Hepatocyte (in vitro differentiated cells): ENCODE data around the gene RPS6KA2.

ENCODE experiments used
- CTCF ChIP-seq: fragments of 200-600 bp; sonication (generic); IDR thresholded peaks from 2 replicates; pipeline ENCODE4 v1.5.1; 2016; ENCODE audit warnings: antibody characterized with exemption, mild to moderate bottlenecking; ENCODE audit not compliant: poor library complexity
- EZH2 ChIP-seq: fragments of 200-600 bp; sonication (generic); IDR thresholded peaks from 2 replicates; pipeline ENCODE4 v1.6.1; 2016; ENCODE audit warnings: antibody characterized with exemption, mild to moderate bottlenecking, borderline replicate concordance
- EZH2phosphoT487 ChIP-seq: fragments of 200-600 bp; sonication (generic); IDR thresholded peaks from one replicate; pipeline ENCODE4 v1.6.1; 2018; ENCODE audit warnings: antibody characterized with exemption, mild to moderate bottlenecking, low read depth, moderate library complexity; ENCODE audit not compliant: unreplicated experiment, severe bottlenecking

DNA sequence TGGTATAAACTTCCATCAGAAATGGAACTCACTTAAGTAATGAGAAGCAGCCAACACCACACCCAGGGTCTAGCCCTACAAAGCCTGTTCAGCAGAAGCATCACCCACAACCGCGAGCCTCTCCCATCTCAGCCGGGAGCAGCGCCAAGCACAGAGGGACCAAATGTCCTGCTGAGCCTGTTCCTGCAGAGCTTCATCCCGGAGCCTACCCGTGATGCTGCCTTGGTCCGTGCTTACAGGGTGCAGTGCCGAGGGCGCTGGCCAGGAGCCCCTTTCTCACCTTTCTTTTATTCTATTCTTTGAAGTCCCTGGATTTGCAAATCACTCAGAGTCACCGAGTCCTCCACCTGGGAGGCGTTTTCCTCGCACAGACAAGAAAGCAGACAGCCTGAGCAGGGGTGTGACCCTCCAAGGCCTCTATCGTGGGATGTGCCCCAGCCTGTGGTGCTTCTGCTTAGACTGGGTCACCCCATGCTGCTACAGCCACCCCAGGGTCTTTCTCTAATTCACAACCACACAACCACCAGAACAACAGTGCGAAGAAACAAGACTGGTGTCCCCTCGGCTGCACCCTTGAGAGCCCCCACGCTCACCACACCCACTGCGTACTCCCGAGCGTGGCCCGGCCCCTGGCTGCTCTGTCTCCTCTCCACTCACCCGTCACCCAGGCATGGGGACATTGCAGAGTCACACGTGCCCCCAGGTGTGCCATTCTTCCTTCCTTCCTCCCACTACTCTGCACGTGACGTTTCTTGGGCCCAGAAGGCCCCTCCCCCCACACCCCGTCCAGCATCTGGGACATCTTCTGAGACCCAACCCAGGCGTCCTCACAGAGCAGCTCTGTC is 152.1 kb downstream of the RPS6KA2 start:
- no peak for TF ChIP-seq CTCF
- TF ChIP-seq EZH2: no peak
- no peak for TF ChIP-seq EZH2phosphoT487
